ENCODE measurements around the gene TECTA. TPM values are rescaled to one million over a fixed set of nuclear protein-coding genes. Genes with fewer than 3 reads are reported as not detected.

Gene TECTA
- total and polyA plus RNA-seq, 12 donors = 0.58 to 5.9 (median 1.3) TPM

DNA sequence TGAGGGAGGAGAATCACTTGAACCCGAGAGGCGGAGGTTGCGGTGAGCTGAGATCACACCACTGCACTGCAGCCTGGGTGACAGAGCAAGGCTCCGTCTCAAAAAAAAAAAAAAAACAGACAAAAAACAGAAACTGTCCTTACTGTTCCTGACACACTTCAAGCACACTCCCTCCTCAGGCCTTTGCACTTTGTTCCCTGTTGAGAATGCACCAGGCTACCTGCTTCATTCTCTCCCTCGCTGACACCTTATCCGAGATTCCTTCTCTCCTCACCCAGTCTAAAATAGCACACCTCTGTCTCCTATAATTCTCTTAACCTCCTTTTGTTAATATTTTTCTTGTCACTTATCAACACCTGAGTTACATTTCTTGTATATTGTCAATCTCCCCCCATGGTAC lies 32.3 kb upstream of the TECTA start:
- no peak for TF ChIP-seq CTCF (IDR thresholded peaks at IDR 0.05)
- no peak for TF ChIP-seq POLR2A (IDR thresholded peaks at IDR 0.05)
- WGBS, 4 donors = 93 to 98% (median 97%) methylated on average over 6 of the region's 6 CpGs
- intact Hi-C loops (cut with DNase I) = no loop called here
- Histone ChIP-seq H3K27ac (no peak overlapping the region), H3K4me3 (no peak overlapping the region), H3K36me3 (replicated peaks in 1 of 2) (no peaks in the 10 kb centered on the region), H3K4me1 (replicated peaks in 1 of 2) (peaks cover 0 to 17% of the 10 kb centered on the region in 2 donors), H3K9me3 (replicated peaks in 1 of 3) (peaks cover 0 to 5% (median 0%) of the 10 kb centered on the region in 3 donors), H3K27me3 (no peaks in the 10 kb centered on the region)
- no peak for DNase-seq

- H3K4me1 ChIP-seq (replicated peaks in 1 of 2) = peaks cover 0 to 17% of the 10 kb centered on the region in 2 donors
- TF ChIP-seq CTCF (IDR thresholded peaks at IDR 0.05) = no peak
- no peak for TF ChIP-seq POLR2A (IDR thresholded peaks at IDR 0.05)
- no peaks in the 10 kb centered on the region for H3K36me3 ChIP-seq (replicated peaks in 1 of 2)
- peaks cover 0 to 6% (median 0%) of the 10 kb centered on the region in 3 donors for H3K9me3 ChIP-seq (replicated peaks in 1 of 3)
- no peak overlapping the region for H3K4me3 ChIP-seq
- H3K27ac ChIP-seq = peak overlapping the region in 2 of 5 donors; percentile 32 to 35
- no peak for DNase-seq
- 58 to 69% (median 63%) methylated on average over 2 of the region's 2 CpGs for whole genome bisulfite sequencing, 4 donors
- intact Hi-C loops (cut with DNase I) = no loop called here
- H3K27me3 ChIP-seq = no peaks in the 10 kb centered on the region
Measured at GRCh38 chr11:121070951-121071845, 29.8 kb upstream of the TECTA start.

- no peaks in the 10 kb centered on the region for H3K36me3 ChIP-seq (replicated peaks in 1 of 2)
- no peak for DNase-seq
- peak overlapping the region in 2 of 5 donors; percentile 32 to 35 for H3K27ac ChIP-seq
- no peak for TF ChIP-seq CTCF (IDR thresholded peaks at IDR 0.05)
- no peak for TF ChIP-seq POLR2A (IDR thresholded peaks at IDR 0.05)
- intact Hi-C loops (cut with DNase I) = no loop called here
- peaks cover 0 to 6% (median 0%) of the 10 kb centered on the region in 3 donors for H3K9me3 ChIP-seq (replicated peaks in 1 of 3)
- H3K4me1 ChIP-seq (replicated peaks in 1 of 2) = peaks cover 0 to 17% of the 10 kb centered on the region in 2 donors
- H3K4me3 ChIP-seq = no peak overlapping the region
- 52 to 71% (median 63%) methylated on average over 5 of the region's 5 CpGs for WGBS, 4 donors
- H3K27me3 ChIP-seq = no peaks in the 10 kb centered on the region
Measured at GRCh38 chr11:121071846-121072450, 29.1 kb upstream of the TECTA start.

GRCh38 chr11:121081321-121081720 lies 19.7 kb upstream of the TECTA start:
- no peak for DNase-seq
- Histone ChIP-seq H3K27me3 (no peaks in the 10 kb centered on the region), H3K27ac (no peak overlapping the region), H3K9me3 (replicated peaks in 1 of 3) (no peaks in the 10 kb centered on the region), H3K36me3 (replicated peaks in 1 of 2) (peaks cover 0 to 5% of the 10 kb centered on the region in 2 donors), H3K4me3 (no peak overlapping the region), H3K4me1 (replicated peaks in 1 of 2) (no peaks in the 10 kb centered on the region)
- intact Hi-C loops (cut with DNase I) = no loop called here
- no peak for TF ChIP-seq CTCF (IDR thresholded peaks at IDR 0.05)
- 97 to 100% (median 99%) methylated on average over 3 of the region's 3 CpGs for WGBS, 4 donors
